HEK293 (cell line): ENCODE results near the gene NCKAP1.

Experiments used
- CTCF ChIP-seq: fragments of 450-650 bp; formaldehyde crosslinking; IDR thresholded peaks from 2 replicates; pipeline ENCODE4 v1.5.1; 2016; ENCODE audit warnings: missing biosample characterization, missing genetic modification characterization
- ZNF114 ChIP-seq: fragments of 450-650 bp; formaldehyde crosslinking; IDR thresholded peaks from 2 replicates; pipeline ENCODE4 v1.5.0; 2017; ENCODE audit warnings: missing biosample characterization, missing genetic modification characterization

GRCh38 chr2:183026424-183026823, 11.8 kb downstream of the NCKAP1 start:
- TF ChIP-seq CTCF (no peak), ZNF114 (tag by site-specific recombination) (no peak)
